NCI-H2196 treated with DMSO at 0.1 percent for 48 hours (cell line): Measurements from ENCODE around the gene GPX4.

Experiments
- DNase-seq: peaks from one replicate; lab custom pipeline; 2025; ENCODE audit not compliant: unreplicated experiment; lab: John Stamatoyannopoulos, UW

Gene GPX4

DNA sequence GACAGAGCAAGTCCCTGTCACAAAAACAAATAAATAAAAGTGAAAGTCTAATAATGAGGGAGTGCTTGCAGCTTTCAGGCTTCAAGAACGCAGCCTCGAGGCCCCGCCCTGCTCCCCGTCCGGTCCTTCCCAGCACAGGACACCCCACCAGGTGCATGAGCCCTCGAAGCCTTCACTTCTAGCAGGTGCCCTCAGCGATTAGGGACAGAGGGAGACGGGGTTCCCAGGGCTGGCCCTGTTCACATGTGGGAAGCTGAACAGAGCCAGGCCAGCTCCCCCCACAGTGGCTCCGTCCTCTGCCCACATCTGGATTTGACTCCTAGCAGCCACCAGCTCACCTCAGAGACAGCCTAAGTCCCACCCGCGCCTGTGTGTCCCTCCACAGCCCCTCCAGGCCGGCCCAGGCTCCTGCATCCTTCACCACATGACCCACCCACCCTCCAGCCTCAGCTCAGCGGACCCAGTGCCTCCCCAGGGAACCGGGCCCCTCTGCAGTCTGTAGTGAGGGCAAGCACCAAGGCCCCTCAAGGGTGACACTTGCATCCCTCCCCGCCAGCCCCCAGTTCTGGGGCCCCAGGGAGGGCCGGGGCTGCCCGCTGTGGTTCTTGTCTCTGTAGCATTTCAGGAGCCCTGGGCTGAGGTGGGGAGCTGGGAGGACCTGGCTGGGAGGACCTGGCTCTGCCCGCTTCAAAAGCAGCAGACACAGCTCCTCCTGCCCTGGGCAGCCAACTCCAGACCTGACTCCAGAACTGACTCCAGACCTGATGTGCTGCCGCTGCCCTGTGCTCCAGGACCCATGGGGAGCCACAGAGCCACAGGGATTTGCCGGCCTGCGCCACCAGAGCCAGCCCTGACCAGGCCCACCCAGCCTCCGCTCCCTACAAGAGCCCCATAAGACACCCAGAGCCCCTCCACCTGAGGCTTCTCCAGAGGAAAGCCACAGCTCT is 27.2 kb downstream of the GPX4 start:
- no peak for DNase-seq

DNA sequence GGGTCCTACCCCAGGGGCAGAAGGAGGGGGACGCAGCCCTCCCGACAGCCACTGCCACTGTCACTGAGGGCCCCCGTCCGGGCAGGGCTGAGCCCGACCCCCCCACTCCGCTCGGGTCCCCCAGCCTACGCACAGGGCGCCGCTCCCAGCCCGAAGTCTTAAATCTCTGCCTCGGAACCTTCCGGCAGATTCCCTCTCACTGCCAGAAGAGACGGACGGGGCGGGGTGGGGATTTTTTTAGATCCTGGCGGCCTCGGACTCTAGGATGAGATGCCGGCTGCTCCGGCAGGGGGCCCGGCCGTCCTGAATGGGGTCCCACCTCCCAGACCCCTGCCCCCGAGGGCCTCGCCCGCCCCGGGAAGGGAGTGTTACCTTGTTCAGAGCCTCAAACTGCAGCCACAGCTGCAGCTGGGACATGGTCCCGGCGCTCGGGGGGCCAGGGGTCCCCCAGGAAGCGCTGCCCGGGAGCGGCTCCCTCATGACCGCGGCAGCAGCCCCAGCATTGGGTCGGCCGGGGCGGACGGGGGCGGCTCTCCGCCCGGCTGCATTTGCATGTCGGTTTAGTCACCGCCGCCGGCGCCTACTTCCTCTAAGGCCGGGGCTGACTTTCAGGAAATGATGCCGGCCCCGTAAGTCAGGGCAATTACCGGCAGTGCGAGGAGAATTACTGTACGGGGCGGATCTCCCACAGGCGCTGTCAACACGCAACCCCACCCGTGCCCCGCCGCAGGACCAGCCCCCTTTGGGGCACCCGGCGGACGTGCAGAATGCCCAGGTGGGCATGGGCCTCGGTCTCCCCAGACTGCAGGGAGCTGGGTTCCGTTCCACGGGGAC is 28.1 kb downstream of the GPX4 start:
- no peak for DNase-seq

- no peak for DNase-seq
These were observed 29.0 kb downstream of the GPX4 start for GRCh38 chr19:1132552-1133383.

GRCh38 chr19:1133471-1133929 is 29.7 kb downstream of the GPX4 start:
- DNase-seq: no peak

GRCh38 chr19:1134431-1134830 is 30.6 kb downstream of the GPX4 start:
- no peak for DNase-seq

GRCh38 chr19:1135454-1135853 is 31.7 kb downstream of the GPX4 start:
- no peak for DNase-seq

DNA sequence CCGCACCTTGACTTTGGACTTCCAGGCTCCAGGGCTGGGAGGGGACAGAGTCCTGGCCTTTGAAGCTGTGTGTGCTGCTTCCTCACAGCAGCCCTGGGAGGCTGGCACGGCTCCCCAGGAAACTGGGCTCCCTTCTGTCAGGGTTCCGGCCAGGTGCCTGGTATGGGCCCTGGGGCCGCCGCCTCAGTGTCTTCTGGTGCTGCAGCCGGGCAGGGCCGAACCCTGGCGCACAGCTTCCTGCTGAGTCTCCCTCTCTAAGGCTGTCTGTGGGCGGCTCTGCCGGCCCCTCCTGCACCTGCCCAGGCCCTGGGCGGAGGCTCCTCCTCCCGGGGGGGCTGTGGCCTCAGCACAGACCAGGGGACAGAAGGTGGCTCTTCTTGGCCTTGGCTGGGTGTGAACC is 32.4 kb downstream of the GPX4 start:
- peak; percentile 65 for DNase-seq

GRCh38 chr19:1136621-1137317 is 33.0 kb downstream of the GPX4 start:
- no peak for DNase-seq

DNA sequence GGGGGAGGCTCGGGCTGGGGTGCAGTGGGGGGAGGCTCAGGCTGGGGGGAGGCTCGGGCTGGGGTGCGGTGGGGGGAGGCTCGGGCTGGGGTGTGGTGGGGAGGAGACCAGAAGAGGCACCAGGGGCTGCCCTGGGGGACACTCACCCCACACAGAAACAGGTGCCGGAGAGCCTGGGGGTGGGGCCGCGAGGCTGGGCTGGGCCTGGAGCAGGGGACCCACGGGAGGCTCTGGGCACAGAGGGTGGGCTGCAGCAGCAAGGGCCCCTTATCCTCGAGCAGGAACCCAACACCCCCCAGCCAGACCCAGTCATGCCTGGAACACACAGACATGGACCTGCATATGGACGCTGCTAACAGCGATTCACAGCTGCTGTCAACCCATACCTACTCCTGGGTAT is 34.3 kb downstream of the GPX4 start:
- DNase-seq: no peak

- DNase-seq: no peak
These were observed 35.3 kb downstream of the GPX4 start for GRCh38 chr19:1139126-1139525.

GRCh38 chr19:1140272-1141027 is 36.7 kb downstream of the GPX4 start:
- DNase-seq: no peak

DNA sequence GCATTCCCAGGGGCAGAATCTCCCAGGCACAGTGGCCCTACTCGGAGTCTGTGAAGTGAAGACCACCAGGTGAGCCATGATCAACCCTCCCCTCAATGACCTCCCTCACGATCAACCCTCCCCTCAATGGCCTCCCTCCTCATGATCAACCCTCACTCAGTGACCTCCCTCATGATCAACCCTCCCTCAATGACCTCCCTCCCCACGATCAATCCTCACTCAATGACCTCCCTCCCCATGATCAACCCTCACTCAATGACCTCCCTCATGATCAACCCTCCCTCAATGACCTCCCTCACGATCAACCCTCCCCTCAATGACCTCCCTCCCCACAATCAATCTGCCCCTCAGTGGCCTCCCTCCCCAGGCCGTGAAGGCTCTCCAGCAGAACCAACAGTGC is 38.1 kb downstream of the GPX4 start:
- DNase-seq: no peak

GRCh38 chr19:1143828-1144399 is 40.1 kb downstream of the GPX4 start:
- no peak for DNase-seq

DNA sequence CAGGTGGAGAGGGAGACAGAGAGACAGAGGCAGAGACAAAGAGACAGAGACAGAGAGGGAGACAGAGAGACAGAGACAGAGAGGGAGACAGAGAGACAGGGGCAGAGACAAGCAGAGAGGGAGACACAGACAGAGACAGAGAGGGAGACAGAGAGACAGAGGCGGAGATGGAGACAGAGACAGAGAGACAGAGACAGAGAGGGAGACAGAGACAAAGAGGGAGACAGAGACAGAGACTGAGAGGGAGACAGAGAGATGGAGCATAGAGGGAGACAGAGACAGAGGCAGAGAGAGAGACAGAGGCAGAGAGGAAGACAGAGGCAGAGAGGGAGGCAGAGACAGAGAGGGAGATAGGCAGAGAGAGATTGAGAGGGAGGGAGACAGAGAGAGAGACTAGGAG is 40.9 kb downstream of the GPX4 start:
- no peak for DNase-seq

DNA sequence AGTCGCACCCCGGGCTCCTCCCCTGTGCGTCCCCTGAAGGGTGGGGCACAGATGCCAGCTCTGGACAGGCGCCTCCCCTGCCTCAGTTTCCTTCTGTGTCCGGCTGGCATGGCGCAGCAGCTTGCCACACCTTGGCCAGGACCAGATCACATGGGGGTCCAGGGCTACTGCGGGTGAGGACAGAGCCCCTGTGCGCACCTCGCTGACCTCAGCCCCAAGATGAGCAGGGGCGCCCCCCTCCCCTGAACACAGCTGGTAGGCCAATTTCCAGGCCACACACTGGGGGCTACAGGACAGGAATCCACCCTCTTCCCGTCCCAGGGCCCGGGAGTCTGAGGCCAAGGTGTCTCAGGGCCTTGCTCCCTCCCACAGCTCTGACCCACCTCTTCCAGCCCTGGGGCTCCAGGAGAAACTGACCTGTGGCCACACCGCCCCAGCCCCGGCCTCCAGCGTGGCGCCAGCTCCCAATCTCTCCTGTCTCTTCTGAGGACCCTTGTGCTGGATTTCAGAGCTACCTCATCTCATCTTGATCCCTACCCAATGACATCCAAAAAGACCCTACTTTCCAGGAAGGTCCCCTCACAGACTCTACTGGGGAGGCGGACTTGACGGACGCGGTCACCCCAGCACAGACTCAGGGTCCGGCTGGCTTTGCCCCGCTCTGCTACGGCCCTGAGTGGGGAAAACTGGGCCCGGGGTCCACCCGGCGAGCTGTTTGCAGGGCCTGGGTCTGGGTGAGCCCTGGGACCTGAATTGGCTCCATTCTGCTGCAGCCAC is 42.0 kb downstream of the GPX4 start:
- DNase-seq: no peak

DNA sequence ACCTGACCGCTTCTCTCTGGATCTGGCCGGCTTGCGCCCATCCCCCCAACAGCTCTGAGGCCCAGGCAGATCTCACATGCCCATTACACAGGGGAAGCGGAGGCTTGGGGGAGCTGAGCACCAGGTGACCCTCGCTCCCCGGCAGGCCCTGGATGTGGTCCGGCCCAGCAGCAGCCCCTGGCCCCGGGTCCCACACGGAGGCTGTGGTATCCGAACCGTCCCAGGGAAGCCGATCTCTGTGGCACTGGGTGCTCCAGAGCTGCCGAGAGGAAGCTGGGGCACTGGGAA is 42.6 kb downstream of the GPX4 start:
- DNase-seq: no peak

DNA sequence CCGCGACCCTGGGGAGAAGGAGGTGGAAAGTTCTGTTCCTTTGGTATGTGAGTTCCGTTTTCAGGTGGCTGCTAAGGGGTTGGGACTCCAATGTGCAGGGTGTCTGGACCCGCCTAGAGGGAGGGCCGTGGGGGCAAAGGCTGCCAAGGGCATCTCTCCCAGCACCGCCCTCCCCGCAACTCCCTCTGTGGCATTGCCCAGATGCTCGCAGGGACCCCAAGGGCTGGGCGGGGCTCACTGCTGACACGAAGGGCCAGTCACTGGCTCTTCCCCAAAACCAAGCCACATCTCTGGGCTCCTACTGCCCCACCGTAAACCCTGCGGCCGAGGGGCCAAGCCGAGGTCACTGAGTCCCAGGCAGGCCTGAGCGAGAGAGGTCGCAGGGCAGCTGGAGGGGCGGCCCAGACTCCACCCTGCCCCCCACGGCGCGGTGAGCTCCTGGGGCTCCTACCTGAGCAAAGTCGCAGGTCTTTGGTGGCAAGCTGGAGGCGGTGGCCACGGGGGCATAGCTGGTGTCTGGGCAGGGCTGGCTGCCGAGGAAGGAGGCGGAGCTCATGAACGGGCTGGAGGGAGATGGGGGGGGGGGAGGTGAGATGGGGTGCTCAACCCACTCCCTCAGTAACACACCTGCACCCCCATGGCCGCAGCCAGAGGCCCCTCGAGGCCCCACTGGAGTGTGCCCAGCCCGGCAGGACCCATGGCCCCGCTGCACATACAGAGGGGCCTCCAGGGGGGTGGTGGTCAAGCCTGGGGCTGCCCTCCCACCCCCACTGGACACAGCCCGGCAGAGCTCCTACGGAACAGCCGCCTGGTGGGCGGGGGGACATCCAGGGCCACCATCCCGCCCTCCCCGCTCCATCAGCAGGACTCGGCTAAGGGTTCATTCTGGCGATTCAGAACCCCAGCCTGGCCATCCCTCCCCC is 43.3 kb downstream of the GPX4 start:
- no peak for DNase-seq
